SIG-M5 treated with dmso at 0.1 percent for 504 hours (cell line): ENCODE measurements around the gene IQGAP2.

Source experiments
- DNase-seq: peaks from one replicate; lab custom pipeline; 2025; ENCODE audit not compliant: unreplicated experiment; lab: John Stamatoyannopoulos, UW

The IQGAP2 gene

DNA sequence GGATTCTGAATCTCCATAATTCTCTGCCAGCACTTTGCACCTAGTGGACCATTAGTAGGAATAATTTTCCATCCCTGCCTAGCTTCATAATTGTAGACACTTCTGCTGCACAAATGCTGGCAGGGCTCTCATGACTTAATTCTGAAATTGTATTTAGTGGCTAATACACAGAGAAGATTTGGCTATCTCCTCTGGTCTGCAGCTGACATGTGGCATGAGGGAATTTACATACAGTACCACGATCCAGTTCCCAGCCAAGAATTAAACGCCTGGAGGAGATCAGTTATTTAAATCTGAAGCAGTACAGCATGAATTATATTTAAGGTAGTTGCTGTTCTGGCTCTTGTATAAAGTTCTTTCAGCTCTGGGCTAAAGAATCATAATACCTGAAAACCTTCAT, 46.5 kb downstream of the IQGAP2 start:
- no peak for DNase-seq

DNA sequence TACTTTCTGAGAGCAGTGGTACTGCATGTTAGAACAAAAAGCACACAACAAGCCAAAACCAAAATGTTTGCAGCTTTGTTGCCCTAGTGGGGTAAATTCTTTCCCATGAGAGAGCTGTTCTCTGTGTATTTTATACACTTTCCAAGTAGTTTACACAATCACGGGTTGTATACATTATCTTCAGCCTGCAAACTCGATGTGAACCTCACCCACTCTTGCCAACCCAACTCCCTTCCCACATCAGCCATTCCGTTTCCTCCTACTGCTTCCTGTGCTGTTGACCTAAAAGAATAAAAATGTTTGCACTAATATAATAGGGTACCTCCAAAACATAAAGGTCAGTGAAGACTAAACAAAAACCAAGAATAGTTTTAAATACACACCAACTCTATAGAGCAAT, 47.0 kb downstream of the IQGAP2 start:
- DNase-seq = no peak

- peak; percentile 52 for DNase-seq
These were observed 48.1 kb downstream of the IQGAP2 start for GRCh38 chr5:76451031-76451701.

DNA sequence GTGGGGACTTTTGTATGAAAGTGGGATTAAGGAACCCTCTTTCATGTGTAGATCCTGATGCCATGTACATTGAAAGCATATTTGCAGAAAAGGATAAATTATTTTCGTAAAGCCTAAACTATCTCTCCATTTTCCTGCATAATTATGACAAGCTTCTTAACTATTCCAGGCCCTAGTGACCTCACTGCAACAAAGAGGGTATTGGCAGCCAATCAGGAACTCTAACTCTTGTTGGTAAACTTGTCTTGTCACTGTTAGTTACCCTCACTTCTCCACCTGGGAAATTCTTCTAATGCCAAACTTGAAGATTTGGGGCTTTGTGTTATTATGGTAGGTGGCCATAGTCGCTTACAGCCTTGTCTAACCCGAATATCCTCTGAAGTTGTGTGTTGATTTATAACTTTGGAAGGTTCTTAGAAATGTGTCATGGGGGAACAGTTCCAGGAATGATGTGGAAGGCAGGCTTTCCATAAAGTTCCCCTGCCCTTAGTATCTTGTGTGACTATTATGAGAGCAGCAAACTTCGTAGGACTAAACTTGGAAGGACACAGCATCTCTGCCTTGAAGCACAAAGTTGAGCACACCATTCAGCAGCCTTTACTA, 52.5 kb downstream of the IQGAP2 start:
- no peak for DNase-seq

- DNase-seq = no peak
These were observed 53.2 kb downstream of the IQGAP2 start for GRCh38 chr5:76456258-76456657.

DNA sequence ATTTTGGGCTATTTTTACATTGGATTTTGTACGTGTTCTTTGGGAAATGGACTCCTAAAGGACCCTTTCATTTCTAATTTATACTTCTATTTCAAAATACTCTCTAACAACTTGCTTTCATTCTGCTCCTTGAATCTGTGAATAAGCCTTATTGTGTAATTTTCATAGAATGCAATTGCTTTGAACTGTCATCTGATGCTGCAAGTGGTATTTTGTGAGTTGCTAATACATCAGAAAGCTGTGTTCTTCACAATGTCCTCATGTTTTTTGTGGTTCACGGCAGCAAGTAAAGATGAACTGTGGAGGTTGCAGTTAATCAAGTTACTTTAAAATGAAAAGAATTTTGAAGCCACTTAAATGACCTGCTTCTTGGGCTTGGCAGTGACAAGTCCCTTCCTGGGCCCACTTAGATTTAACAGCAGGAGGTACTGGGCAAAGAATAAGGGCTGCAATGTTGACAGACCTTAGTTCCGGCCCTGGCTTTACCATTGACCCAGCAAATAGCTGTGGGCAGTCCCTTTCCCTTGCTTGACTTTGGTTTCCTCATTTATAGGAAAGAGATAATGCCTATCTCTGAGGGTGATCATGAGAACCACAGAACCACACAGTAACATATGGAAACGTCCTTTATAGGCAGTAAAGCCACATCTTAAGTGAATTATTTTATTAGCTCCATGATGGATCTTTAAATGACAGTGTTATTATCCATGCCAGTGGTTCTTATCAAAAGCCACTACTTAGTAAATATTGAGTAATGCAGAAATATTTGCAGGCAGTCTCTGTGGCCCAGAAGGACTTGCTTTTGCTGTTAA, 54.8 kb downstream of the IQGAP2 start:
- no peak for DNase-seq

DNA sequence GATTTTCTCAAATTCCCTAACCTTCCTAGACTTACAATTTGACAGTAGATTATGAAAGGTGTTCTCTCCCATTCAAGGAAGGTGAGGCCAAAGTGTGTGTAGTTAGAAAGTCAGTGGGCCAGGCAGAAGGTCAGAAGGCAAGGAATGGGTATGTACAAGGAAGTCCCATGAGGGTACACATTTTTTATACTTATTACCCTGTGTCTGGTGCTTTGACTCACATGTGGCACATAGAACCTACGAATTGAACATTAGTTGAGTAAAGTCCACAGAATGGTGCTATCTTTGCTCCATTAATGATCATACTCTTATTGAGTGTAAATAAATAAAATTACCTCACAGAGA, 55.4 kb downstream of the IQGAP2 start:
- DNase-seq = no peak

- DNase-seq = no peak
These were observed 57.0 kb downstream of the IQGAP2 start for GRCh38 chr5:76460104-76460503.

- DNase-seq = no peak
These were observed 59.1 kb downstream of the IQGAP2 start for GRCh38 chr5:76462097-76462667.

DNA sequence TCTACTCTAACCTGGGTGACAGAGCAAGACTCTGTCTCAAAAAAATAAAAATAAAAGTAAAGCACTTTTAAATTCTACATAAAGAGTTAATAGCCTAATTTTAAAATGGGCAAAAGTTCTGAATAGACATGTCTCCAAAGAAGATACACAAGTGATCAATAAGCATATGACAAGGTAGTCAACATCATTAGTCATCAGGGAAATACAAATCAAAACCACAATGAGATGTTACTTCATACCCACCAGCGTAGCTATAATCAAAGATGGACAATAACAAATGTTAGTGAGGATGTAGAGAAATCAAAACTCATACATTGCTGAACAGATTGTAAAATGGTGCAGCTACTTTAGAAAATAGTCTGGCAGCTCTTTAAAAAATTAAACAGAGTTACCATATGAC, 64.1 kb downstream of the IQGAP2 start:
- DNase-seq = no peak

DNA sequence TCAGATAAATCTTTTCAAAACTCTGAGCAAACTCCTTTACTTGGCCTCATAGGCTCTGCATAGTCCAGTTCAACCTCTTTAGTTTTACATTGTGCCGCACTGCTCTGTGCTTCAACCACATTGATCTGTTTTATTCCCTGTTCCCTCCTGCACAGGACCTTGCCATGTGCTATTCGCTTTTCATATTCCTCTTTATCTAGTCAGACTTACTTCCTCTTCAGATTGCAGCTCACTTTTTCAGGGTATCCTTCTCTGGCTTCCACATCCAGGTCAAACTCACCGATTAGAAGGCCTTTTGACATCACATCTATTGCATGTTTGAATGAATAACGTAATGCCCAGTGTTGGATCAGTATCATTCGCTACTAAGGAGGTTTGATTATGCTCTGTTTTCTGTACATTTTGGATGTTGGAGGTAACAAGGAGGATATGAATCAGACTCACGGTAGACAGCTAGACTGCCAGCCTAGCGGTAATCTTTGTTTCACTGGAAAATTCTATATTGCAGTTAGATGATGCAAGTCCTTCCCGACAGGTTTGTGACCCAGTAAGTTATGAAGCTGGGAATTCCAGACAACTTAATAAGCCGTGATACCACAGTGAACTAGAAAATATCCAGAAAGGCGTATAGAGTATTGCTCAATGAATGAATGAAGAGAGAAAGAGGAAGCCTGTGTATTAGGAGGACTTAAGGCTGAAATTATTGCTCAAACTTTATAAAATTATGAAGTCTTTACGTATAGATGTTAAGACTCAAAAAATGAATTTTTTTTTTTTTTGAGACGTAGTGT, 65.7 kb downstream of the IQGAP2 start:
- DNase-seq = peak; percentile 77

DNA sequence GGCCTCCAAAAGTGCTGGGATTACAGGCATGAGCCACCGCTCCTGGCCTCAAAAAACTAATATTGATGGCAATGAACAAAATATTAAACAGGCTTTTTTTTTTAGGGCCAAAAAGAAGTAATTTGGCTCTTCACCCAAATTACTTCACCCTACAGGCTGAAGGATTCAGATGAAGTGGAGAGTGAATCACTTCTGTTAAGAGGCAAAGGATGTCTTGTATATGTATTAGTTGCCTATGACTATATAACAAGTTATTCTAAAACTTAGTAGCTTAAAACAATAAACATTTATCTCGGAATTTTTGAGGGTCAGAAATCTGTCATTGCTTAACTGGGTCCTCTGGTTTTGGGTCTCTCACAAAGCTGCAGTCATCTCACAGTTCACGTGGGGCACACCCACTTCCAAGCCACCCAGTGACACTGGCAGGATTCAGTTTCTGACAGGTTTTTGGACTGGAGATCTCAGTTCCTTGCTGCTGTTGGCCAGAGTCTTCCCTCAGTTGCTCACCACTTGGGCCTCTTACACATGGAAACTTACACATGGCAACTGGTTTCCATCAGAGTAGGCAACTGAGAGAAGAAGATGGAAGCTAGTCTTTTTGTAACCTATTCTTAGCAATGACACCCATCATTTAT, 66.7 kb downstream of the IQGAP2 start:
- DNase-seq = no peak

DNA sequence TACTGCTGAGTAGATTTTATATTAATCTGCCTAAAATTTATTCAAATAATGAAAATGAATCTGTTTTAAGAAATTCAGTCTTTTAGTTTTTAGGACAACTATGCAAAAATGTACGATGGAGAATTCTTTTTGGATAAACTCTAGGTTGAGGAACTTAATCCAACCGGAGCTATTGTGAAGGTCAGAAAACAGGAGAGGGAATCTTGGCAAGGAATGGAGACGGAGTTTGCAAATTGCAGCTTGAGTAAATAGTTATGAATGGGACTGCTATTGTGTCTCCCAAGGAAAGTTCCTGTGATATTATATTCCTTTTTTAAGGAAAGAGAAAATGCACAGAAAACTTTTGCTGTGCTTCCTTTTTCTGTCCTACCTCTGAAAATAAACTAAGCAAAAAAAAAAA, 67.9 kb downstream of the IQGAP2 start:
- no peak for DNase-seq

DNA sequence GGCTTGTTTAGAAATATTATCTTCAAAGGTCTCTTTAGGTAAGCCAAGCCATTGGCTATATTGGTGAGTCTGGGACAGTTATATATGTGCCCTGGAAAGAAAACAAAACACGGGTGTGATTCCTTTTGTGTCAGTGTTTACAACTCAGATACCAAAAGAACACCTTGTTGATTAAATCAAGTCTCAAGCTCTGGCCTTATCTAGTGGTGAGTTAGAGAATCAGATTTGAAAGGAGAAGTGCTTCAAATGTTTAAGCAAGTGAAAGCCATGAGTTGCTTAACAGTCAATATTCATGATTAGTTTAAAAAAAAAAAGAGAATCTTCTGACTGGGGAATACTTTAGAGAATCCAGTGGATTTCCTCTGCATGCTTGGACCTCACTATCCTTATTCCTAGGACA, 68.3 kb downstream of the IQGAP2 start:
- no peak for DNase-seq

DNA sequence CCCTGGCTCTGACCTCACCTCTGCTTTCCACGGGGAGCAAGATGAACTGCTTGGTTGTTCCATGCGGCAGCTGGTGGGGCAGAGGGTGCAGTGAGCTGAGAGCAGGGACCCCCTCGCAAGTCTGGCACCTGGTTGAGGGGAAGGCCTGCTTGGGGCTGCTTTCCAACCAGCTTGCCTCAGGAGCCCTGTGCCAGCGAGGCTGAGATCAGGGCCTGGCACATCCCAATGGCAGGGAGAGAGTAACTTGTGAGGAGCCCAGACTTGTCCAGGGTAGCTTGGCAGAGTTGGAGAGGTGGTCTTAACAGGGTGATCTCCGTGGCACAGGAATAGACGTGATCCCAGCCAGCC, 68.9 kb downstream of the IQGAP2 start:
- no peak for DNase-seq

DNA sequence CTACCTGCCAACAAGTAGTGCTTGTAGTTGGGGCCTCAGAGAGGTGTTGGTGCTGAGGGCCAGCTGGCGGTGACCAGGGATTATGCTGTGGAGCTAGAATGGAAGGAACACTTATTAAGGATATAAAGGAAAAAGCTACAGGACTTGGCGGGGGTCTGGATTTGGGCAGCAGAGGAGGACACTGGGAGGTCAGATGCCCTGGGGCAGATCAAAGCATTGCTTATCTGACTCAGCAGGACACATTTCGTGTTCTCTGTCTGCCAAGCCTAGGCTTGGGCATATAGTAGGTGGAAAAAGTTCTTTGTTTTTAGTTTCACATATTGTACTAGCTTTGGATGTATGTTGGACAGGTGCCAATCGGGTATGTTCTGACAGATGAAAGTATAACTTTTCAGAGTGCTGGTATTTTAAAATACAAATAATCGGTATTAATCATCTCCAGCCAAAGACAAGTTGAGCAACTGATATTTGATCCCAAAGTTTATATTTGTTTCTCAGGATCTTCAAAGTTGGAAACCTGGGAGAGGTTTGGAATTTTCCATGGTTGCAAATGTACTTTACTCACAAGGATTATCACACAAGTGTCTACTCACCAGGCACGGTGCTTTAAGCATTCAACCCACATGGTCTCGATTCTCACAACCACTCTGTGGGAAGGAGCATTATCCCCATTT, 69.4 kb downstream of the IQGAP2 start:
- DNase-seq = no peak

DNA sequence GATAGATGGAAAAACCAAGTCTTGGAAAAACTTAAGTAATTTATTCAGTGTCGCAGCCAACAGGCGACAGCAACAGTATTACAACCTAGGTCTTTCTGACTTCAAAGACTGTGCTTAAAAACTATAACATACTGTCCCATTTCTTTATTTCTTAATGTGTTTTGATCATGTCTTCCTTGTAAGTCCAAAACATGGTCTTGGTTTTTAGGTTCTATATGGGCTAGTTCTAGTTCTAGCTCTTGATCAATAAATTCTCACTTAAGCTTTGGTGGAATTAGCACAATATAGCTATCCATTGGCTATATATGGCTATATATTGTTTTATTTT, 69.9 kb downstream of the IQGAP2 start:
- no peak for DNase-seq

GRCh38 chr5:76473661-76474060, 70.6 kb downstream of the IQGAP2 start:
- DNase-seq = no peak

GRCh38 chr5:76474377-76474776, 71.3 kb downstream of the IQGAP2 start:
- no peak for DNase-seq

GRCh38 chr5:76475385-76475784, 72.3 kb downstream of the IQGAP2 start:
- no peak for DNase-seq
